ENCODE measurements around the gene LRRC3.

LRRC3 gene

DNA sequence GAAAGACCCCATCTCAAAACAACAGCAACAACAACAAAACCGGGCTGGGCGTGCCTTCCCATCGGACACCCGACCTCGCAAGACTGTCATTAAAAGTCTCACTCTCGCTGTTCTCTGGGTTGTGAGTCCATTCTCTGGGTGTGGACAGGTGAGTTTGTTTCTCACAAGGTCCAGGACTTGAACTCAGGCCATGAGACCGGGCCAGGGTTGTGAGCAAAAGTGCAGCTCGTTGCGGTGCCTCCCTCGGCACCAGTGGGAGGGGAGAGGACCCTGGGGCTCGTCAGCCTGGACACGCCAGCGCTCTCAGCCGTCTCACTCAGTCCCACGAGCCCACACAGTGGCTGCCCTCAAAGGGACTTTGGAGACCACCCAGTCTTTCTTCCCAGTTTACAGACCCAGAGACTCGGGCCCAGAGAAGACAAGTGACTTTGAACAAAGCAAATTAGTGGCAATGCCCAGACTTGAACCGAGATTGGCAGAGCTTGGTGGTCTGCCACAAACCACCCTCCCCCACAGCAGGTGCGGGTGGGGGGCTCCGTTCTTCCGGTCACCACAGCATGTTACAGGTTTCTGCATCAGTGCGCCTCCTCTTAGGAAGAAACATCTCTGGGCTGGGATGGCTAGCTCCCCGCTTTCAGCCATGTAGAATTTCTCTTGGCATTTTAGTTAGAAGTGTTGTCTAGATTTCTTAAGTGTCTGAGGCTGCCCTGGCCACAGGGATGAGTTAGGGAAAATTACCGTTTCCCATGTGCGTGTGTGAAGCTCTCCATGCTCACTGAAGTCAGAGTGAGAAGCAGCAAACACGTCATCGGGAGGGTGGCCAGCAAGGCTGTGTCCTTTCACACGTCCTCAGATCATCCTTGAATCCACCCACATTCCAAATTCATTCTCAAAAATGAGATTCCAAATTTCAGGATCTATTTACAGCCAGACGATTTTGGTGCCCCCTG lies 28.3 kb downstream of the LRRC3 start:
- no peak for DNase-seq (ENCODE audit: low spot score)
- in situ Hi-C loops (cut with MboI; ENCODE audit: low pct_unique_long_range_greater_than_20kb, low sequenced_read_pairs, unreplicated experiment), result no loop called here

DNA sequence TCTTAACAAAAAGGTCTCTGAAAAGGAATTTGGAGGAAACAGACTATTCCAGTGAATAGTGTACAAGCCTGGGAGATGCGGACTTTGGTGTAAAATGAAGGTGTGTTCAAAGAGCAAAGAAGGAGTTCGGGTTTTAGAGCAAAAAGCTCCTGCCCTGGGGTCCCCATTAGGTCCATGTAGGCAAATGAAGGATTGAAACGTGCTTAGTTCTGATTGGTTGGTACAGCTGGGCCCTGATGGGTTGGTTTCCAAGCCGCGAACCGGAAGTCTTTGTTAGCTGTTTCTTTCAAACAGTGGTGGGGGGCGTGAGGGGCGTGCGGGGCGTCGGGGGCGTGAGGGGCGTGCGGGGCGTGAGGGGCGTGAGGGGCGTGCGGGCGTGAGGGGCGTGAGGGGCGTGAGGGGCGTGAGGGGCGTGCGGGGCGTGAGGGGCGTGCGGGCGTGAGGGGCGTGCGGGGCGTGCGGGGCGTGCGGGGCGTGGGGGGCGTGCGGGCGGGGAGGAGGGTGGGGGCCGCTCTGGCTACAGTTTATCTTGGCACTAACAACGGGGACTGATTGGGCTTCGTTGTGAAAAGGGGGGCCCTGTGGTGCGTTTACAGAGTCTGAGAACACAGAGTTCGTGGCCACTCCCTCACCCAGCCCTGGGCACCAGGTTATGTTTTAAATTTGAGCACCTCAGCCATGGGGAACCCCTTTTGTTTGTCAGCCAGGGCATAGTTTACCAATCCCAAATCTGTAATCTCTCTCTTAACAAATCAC lies 29.4 kb downstream of the LRRC3 start:
- no peak for DNase-seq (ENCODE audit: low spot score)
- in situ Hi-C loops (cut with MboI; ENCODE audit: low pct_unique_long_range_greater_than_20kb, low sequenced_read_pairs, unreplicated experiment), result no loop called here
- TF ChIP-seq, protein P1, sequence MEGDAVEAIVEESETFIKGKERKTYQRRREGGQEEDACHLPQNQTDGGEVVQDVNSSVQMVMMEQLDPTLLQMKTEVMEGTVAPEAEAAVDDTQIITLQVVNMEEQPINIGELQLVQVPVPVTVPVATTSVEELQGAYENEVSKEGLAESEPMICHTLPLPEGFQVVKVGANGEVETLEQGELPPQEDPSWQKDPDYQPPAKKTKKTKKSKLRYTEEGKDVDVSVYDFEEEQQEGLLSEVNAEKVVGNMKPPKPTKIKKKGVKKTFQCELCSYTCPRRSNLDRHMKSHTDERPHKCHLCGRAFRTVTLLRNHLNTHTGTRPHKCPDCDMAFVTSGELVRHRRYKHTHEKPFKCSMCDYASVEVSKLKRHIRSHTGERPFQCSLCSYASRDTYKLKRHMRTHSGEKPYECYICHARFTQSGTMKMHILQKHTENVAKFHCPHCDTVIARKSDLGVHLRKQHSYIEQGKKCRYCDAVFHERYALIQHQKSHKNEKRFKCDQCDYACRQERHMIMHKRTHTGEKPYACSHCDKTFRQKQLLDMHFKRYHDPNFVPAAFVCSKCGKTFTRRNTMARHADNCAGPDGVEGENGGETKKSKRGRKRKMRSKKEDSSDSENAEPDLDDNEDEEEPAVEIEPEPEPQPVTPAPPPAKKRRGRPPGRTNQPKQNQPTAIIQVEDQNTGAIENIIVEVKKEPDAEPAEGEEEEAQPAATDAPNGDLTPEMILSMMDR (IDR thresholded peaks at IDR 0.05; ENCODE audit: extremely low read depth, insufficient read depth, missing control alignments), result no peak

More for the DNA sequence above, 28.3 kb downstream of the LRRC3 start:
- TF ChIP-seq, protein P1 (IDR thresholded peaks at IDR 0.05; ENCODE audit: extremely low read depth, insufficient read depth, missing control alignments), result no peak

DNA sequence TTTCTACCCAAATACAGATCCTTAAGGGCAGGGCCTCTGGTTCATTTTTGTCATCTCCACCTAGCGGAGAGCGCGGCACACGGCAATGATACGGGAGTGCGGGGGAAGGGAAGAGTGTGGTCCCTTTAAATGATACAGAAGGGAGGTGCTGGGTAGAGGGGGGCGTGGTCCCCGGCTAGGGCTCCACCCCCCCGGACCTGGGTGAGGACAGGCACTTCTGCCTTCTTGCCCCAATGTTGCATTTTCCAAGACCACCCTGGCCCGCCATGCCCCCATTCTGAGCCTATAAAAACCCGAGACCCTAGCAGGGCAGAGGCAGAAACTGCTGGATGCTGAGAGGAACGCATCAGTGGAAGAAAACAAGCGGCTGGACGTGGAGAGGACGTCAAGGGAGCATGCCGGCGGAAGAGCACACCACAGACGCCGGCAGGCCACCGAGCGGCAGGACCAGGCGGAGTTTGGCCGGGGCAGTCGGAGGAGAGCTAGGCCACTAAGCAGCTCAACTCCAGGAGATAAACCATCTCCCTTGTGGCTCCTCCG lies 30.0 kb downstream of the LRRC3 start:
- TF ChIP-seq, protein P1 (IDR thresholded peaks at IDR 0.05; ENCODE audit: extremely low read depth, insufficient read depth, missing control alignments), result no peak
- in situ Hi-C loops (cut with MboI; ENCODE audit: low pct_unique_long_range_greater_than_20kb, low sequenced_read_pairs, unreplicated experiment), result no loop called here
- no peak for DNase-seq (ENCODE audit: low spot score)

DNA sequence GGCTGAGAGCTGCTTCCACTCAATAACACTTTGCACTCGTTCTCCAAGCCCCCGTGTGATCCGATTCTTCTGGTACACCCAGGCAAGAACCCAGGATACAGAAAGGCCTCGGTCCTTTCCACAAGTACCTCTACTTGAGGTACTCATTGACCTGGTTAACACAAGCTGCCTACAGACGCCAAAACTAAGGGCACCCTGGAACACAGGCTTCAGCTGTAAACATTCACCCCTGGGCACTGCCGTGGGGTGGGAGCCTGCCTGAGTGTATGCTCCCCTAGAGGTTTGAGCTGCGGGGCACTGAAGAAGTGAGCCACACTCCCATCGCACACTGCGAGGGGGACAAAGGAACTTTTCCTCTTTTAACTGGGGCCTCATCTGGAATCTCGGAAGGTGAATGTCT lies 30.5 kb downstream of the LRRC3 start:
- TF ChIP-seq, protein P1 (IDR thresholded peaks at IDR 0.05; ENCODE audit: extremely low read depth, insufficient read depth, missing control alignments), result no peak
- DNase-seq (ENCODE audit: low spot score), result no peak
- in situ Hi-C loops (cut with MboI; ENCODE audit: low pct_unique_long_range_greater_than_20kb, low sequenced_read_pairs, unreplicated experiment), result no loop called here

DNA sequence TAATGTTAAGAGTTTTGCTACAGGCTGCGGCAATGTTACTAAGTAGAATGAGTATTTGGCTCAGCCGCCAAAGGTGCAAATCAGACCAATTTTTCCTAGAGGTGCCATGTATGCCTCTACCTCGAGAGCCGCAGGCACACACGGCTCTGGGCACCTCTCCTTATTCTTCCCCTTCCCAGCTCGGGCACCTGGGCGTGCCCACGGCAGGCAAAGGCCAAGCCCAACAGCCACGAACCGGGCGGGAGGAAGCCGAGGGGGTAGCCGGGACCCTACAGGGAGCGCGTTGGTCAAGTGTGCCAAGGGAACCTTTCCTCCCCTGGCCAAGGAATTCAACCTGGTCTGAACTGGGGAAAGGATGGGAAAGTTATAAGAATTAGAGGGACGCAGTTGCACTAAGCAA lies 31.0 kb downstream of the LRRC3 start:
- no peak for DNase-seq (ENCODE audit: low spot score)

DNA sequence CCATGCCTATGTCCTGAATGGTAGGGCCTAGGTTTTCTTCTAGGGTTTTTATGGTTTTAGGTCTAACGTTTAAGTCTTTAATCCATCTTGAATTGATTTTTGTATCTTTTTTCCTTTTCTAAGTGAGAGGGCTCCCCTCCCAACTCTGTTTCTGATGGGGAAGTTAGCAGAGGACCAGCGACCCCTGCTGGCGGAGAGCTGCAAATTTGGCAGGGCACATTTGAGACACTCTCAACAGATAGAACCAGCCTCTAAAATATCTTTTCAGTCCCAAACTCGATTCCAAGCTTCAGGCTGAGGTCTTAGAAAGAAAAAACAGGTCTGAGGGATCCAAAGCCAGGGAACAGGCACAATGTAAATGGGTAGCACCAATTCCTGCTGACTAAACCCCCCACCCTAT lies 32.5 kb downstream of the LRRC3 start:
- in situ Hi-C loops (cut with MboI; ENCODE audit: low pct_unique_long_range_greater_than_20kb, low sequenced_read_pairs, unreplicated experiment), result no loop called here
- no peak for DNase-seq (ENCODE audit: low spot score)
- TF ChIP-seq, protein P1 (IDR thresholded peaks at IDR 0.05; ENCODE audit: extremely low read depth, insufficient read depth, missing control alignments), result peak; percentile 55

More for the DNA sequence above, 31.0 kb downstream of the LRRC3 start:
- TF ChIP-seq, protein P1 (IDR thresholded peaks at IDR 0.05; ENCODE audit: extremely low read depth, insufficient read depth, missing control alignments), result no peak
- in situ Hi-C loops (cut with MboI; ENCODE audit: low pct_unique_long_range_greater_than_20kb, low sequenced_read_pairs, unreplicated experiment), result no loop called here
